CD14-positive monocyte (primary cell): ENCODE data around the gene DUOXA1. TPM values are rescaled to one million over a fixed set of nuclear protein-coding genes. Genes with fewer than 3 reads are reported as not detected.

Experiments
- DNase-seq, 3 donors: peaks; one replicate each; pipeline ENCODE4 v3.0.0-alpha.2; 2011 to 2022
- H2AFZ ChIP-seq: 2 replicates; pipeline ENCODE4 v1.6.0; 2012; ENCODE audit warnings: mild to moderate bottlenecking, low read depth, low read length, inconsistent platforms; ENCODE audit not compliant: insufficient read depth, poor library complexity, severe bottlenecking
- H3K27ac ChIP-seq, 2 donors: 1 replicate in 1 of 2; 2 replicates in 1 of 2; pipeline ENCODE4 v1.5.1; 2012 to 2013; ENCODE audit warnings: low read length in 2 of 2, control low read depth in 1 of 2, inconsistent platforms in 1 of 2, low read depth in 1 of 2, mild to moderate bottlenecking in 1 of 2
- H3K27me3 ChIP-seq, 2 donors: one replicate each; pipeline versions ENCODE4 v1.6.0 to v1.6.1; 2011 to 2013; ENCODE audit warnings: low read length in 2 of 2; ENCODE audit not compliant: control insufficient read depth in 2 of 2, insufficient read depth in 2 of 2
- H3K36me3 ChIP-seq, 2 donors: replicated peaks in 1 of 2; 1 replicate in 1 of 2; 2 replicates in 1 of 2; pipeline versions ENCODE4 v1.5.1 to v1.6.1; 2012 to 2013; ENCODE audit warnings: low read length in 2 of 2, control low read depth in 1 of 2, inconsistent platforms in 1 of 2, mild to moderate bottlenecking in 1 of 2; ENCODE audit not compliant: insufficient read depth in 2 of 2, control insufficient read depth in 1 of 2
- H3K4me1 ChIP-seq, 2 donors: 1 replicate in 1 of 2; 2 replicates in 1 of 2; pipeline versions ENCODE4 v1.5.1 to v1.6.1; 2012 to 2013; ENCODE audit warnings: low read length in 2 of 2, control low read depth in 1 of 2, inconsistent platforms in 1 of 2, mild to moderate bottlenecking in 1 of 2, moderate library complexity in 1 of 2; ENCODE audit not compliant: insufficient read depth in 2 of 2, control insufficient read depth in 1 of 2
- H3K4me2 ChIP-seq: replicated peaks from 2 replicates; pipeline ENCODE3; 2012; ENCODE audit warnings: low read length, moderate library complexity, mild to moderate bottlenecking; ENCODE audit not compliant: poor library complexity, severe bottlenecking; ENCODE audit errors: extremely low read depth
- H3K4me3 ChIP-seq, 3 experiments: fragments of 200-600 bp in 1 of 3; sonication (generic) in 1 of 3; replicated peaks in 1 of 3; 1 replicate in 2 of 3; 2 replicates in 1 of 3; pipeline ENCODE4 v1.5.1; 2011 to 2013; ENCODE audit warnings: low read length in 3 of 3, mild to moderate bottlenecking in 3 of 3, control low read depth in 2 of 3, low read depth in 2 of 3, inconsistent platforms in 1 of 3, moderate library complexity in 1 of 3
- H3K79me2 ChIP-seq: 2 replicates; pipeline ENCODE4 v1.6.0; 2012; ENCODE audit warnings: mild to moderate bottlenecking, control low read depth, inconsistent platforms, low read length, moderate library complexity; ENCODE audit not compliant: insufficient read depth
- H3K9ac ChIP-seq: 2 replicates; pipeline ENCODE4 v1.6.0; 2017; ENCODE audit warnings: low read length, mild to moderate bottlenecking; ENCODE audit not compliant: insufficient read depth, poor library complexity, severe bottlenecking
- H3K9me3 ChIP-seq, 2 donors: replicated peaks in 1 of 2; 1 replicate in 1 of 2; 2 replicates in 1 of 2; pipeline versions ENCODE4 v1.5.1 to v1.6.1; 2012 to 2013; ENCODE audit warnings: low read length in 2 of 2, control low read depth in 1 of 2; ENCODE audit not compliant: control insufficient read depth in 1 of 2, insufficient read depth in 1 of 2
- H4K20me1 ChIP-seq: 2 replicates; pipeline ENCODE4 v1.6.0; 2012; ENCODE audit warnings: mild to moderate bottlenecking, low read length, control low read depth, moderate library complexity; ENCODE audit not compliant: insufficient read depth
- H3K27ac Mint-ChIP-seq, 7 donors: one replicate each; pipeline ENCODE4 v1.8.0; 2020; ENCODE audit warnings: mild to moderate bottlenecking in 7 of 7, mixed read lengths in 7 of 7, moderate library complexity in 6 of 7, inconsistent platforms in 2 of 7
- H3K27me3 Mint-ChIP-seq, 3 donors: one replicate each; pipeline ENCODE4 v1.8.0; 2021 to 2022; ENCODE audit warnings: low read depth in 3 of 3, mild to moderate bottlenecking in 3 of 3, mixed read lengths in 3 of 3, moderate library complexity in 3 of 3, inconsistent platforms in 1 of 3
- H3K36me3 Mint-ChIP-seq, 2 donors: one replicate each; pipeline ENCODE4 v1.8.0; 2020; ENCODE audit warnings: mixed read lengths in 2 of 2, inconsistent platforms in 1 of 2, mild to moderate bottlenecking in 1 of 2
- H3K4me1 Mint-ChIP-seq: one replicate; pipeline ENCODE4 v1.8.0; 2020; ENCODE audit warnings: mild to moderate bottlenecking, mixed read lengths
- H3K4me3 Mint-ChIP-seq, 2 donors: one replicate each; pipeline ENCODE4 v1.8.0; 2020; ENCODE audit warnings: mild to moderate bottlenecking in 2 of 2, mixed read lengths in 2 of 2, moderate library complexity in 1 of 2
- H3K9me3 Mint-ChIP-seq, 7 donors: one replicate each; pipeline ENCODE4 v1.8.0; 2020 to 2022; ENCODE audit warnings: mixed read lengths in 7 of 7, mild to moderate bottlenecking in 6 of 7, moderate library complexity in 6 of 7, inconsistent platforms in 2 of 7
- WGBS: methylation state at CpG from one replicate; pipeline ENCODE4 v1.1.5; 2013; ENCODE audit warnings: missing lambda C conversion rate; ENCODE audit not compliant: insufficient coverage; 5-methylcytosine and 5-hydroxymethylcytosine counted together
- intact Hi-C, 2 donors: fragments of 100-400 bp; cut with micrococcal nuclease; formaldehyde crosslinking; loops; one replicate each; pipeline versions ENCODE4 v1.15.0 to v1.15.1; 2023
- polyA plus RNA-seq, 3 donors: library from polyadenylated mRNA; depleted of rRNA in 1 of 3; unstranded in 2 of 3; stranded (reverse) in 1 of 3; fragments of 300-500 nt in 2 of 3; fragments of >200 nt in 1 of 3; fragmentation: Illumina TruSeq in 2 of 3; gene quantifications; 1 replicate in 2 of 3; 2 replicates in 1 of 3; pipeline ENCODE4 v1.2.3, GENCODE V29; 2012 to 2021
- TF ChIP-seq, protein P1 (sequence below): fragments of 200-600 bp; IDR thresholded peaks from one replicate; pipeline ENCODE4 v1.8.0; 2022; ENCODE audit warnings: antibody characterized with exemption, mild to moderate bottlenecking

The DUOXA1 gene
- polyA plus RNA-seq, 3 donors: not detected

GRCh38 chr15:45111390-45112142 is 18.1 kb downstream of the DUOXA1 start:
- no peaks in the 10 kb centered on the region for H3K36me3 ChIP-seq
- peaks cover 74 to 78% (median 75%) of the 10 kb centered on the region in 3 donors for H3K27me3 Mint-ChIP-seq
- no peak overlapping the region for H3K27ac Mint-ChIP-seq
- H3K36me3 Mint-ChIP-seq: peaks cover 0 to 5% of the 10 kb centered on the region in 2 donors
- no peaks in the 10 kb centered on the region for H4K20me1 ChIP-seq
- peaks cover 0 to 19% (median 11%) of the 10 kb centered on the region in 7 donors for H3K9me3 Mint-ChIP-seq
- H3K79me2 ChIP-seq: no peaks in the 10 kb centered on the region
- no peak overlapping the region for H3K9ac ChIP-seq
- peak overlapping the region in 1 of 2 donors; percentile 86 for H3K4me3 Mint-ChIP-seq
- DNase-seq: no peak
- TF ChIP-seq, protein P1, sequence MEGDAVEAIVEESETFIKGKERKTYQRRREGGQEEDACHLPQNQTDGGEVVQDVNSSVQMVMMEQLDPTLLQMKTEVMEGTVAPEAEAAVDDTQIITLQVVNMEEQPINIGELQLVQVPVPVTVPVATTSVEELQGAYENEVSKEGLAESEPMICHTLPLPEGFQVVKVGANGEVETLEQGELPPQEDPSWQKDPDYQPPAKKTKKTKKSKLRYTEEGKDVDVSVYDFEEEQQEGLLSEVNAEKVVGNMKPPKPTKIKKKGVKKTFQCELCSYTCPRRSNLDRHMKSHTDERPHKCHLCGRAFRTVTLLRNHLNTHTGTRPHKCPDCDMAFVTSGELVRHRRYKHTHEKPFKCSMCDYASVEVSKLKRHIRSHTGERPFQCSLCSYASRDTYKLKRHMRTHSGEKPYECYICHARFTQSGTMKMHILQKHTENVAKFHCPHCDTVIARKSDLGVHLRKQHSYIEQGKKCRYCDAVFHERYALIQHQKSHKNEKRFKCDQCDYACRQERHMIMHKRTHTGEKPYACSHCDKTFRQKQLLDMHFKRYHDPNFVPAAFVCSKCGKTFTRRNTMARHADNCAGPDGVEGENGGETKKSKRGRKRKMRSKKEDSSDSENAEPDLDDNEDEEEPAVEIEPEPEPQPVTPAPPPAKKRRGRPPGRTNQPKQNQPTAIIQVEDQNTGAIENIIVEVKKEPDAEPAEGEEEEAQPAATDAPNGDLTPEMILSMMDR: no peak
- 9% methylated on average over 65 of the region's 71 CpGs for WGBS
- peak overlapping the region; percentile 53 for H3K4me2 ChIP-seq
- no peak overlapping the region for H2AFZ ChIP-seq
- peaks cover 60 to 69% of the 10 kb centered on the region in 2 donors for H3K27me3 ChIP-seq
- H3K27ac ChIP-seq: no peak overlapping the region
- H3K4me3 ChIP-seq: peak overlapping the region in 1 of 3 experiments; percentile 40
- intact Hi-C loops: no loop called here
- H3K9me3 ChIP-seq: peaks cover 5 to 50% of the 10 kb centered on the region in 2 donors
- H3K4me1 ChIP-seq: peaks cover 17 to 25% of the 10 kb centered on the region in 2 donors
- H3K4me1 Mint-ChIP-seq: peaks cover 31% of the 10 kb centered on the region

DNA sequence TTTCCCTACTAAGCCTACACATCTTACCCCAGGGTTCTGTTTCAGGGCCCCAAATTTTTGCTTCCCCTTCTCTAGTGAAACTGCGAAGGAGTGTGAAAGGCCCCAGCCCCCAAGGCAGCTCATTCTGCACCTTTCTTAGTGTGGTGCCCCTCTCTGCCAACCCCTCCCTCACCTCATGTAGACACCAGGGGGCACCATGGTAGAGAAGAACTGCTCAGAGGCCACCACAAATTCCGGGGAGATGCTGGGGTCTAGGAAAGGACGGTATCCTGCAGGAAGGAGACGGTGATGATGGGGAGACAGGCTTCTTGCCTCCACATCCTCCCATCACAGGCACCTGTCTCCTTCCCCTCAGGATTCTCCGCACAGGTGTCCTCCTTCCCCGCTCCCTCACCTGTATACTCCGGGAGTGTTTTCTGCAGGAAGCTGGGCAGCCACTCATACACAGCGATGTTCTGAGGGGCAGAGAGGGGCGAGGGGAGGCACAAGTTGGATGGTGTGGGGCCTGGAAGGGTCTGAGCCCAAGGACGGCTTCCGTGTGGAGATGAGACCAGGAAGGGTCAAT is 19.3 kb downstream of the DUOXA1 start:
- Histone ChIP-seq H3K4me3 (no peak overlapping the region), H3K9ac (no peak overlapping the region), H3K27me3 (peaks cover 49 to 57% of the 10 kb centered on the region in 2 donors), H3K9me3 (peaks cover 5 to 38% of the 10 kb centered on the region in 2 donors), H3K36me3 (no peaks in the 10 kb centered on the region), H3K79me2 (no peaks in the 10 kb centered on the region), H4K20me1 (no peaks in the 10 kb centered on the region), H3K4me1 (peaks cover 14 to 20% of the 10 kb centered on the region in 2 donors), H3K27ac (no peak overlapping the region), H2AFZ (no peak overlapping the region), H3K4me2 (no peak overlapping the region)
- Mint-ChIP-seq H3K36me3 (peaks cover 0 to 5% of the 10 kb centered on the region in 2 donors), H3K9me3 (peaks cover 0 to 14% (median 8%) of the 10 kb centered on the region in 7 donors), H3K27me3 (peaks cover 62 to 70% (median 67%) of the 10 kb centered on the region in 3 donors), H3K27ac (no peak overlapping the region), H3K4me3 (peak overlapping the region in 1 of 2 donors; percentile 66), H3K4me1 (peaks cover 27% of the 10 kb centered on the region)
- 23% methylated on average over 4 of the region's 11 CpGs for WGBS
- DNase-seq: no peak
- intact Hi-C loops: no loop called here
- TF ChIP-seq, protein P1: no peak
